Fibroblast of mammary gland (primary cell): ENCODE data around the gene PCARE.

Source experiments
- DNase-seq: peaks from one replicate; pipeline ENCODE4 v3.0.0-alpha.2; 2010; ENCODE audit warnings: low read depth
- H3K4me3 ChIP-seq: 2 replicates; pipeline ENCODE4 v1.5.1; 2011; ENCODE audit warnings: low read depth, mild to moderate bottlenecking, low read length, moderate library complexity; ENCODE audit not compliant: control insufficient read depth
- TF ChIP-seq, protein P1 (sequence below): conservative IDR thresholded peaks from 2 replicates; pipeline ENCODE4 v1.5.1; 2011; ENCODE audit warnings: low read depth, low read length, inconsistent platforms; ENCODE audit not compliant: control insufficient read depth, insufficient read depth

PCARE gene

DNA sequence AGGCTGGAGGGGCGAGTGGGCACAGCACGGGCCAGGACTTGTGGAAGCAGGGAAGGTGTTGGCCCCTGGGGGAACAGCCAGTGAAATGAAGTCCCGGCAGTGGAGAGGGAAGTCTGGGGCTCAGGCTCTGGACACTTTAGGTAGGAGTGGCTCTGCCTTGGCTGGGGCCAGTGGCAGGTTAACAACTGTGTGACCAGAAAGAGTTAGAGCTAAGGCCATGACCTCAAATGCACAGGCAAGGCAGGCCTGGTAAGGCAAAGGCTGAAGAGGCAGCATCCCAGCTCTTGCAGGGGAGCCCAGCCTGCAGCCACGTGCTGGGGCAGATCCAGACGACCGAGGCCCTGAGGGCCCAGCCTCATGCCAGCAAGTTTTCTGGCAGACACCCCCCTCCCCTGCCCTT is 21.5 kb downstream of the PCARE start:
- H3K4me3 ChIP-seq = no peak overlapping the region
- no peak for DNase-seq
- TF ChIP-seq, protein P1, sequence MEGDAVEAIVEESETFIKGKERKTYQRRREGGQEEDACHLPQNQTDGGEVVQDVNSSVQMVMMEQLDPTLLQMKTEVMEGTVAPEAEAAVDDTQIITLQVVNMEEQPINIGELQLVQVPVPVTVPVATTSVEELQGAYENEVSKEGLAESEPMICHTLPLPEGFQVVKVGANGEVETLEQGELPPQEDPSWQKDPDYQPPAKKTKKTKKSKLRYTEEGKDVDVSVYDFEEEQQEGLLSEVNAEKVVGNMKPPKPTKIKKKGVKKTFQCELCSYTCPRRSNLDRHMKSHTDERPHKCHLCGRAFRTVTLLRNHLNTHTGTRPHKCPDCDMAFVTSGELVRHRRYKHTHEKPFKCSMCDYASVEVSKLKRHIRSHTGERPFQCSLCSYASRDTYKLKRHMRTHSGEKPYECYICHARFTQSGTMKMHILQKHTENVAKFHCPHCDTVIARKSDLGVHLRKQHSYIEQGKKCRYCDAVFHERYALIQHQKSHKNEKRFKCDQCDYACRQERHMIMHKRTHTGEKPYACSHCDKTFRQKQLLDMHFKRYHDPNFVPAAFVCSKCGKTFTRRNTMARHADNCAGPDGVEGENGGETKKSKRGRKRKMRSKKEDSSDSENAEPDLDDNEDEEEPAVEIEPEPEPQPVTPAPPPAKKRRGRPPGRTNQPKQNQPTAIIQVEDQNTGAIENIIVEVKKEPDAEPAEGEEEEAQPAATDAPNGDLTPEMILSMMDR = no peak

DNA sequence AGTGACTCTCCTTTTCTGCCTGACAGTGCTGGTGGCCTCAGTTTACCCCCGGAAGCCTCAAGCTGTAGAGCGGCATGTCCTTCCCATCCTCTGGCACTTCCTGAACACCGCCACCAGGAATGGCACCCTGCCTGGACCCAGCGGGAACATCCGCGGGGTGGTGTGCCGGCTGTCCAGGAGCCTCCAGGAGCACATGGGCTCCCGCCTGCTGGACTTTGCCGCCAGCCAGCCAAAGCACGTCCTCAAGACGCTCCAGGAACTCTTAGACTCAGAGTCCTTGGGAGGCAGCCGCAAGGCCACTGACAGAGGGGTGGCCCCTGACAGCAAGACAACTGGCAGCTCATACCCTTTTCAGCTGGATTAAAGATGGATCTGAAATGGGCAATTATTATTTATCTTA is 22.6 kb downstream of the PCARE start:
- no peak overlapping the region for H3K4me3 ChIP-seq
- TF ChIP-seq, protein P1 = no peak
- no peak for DNase-seq

DNA sequence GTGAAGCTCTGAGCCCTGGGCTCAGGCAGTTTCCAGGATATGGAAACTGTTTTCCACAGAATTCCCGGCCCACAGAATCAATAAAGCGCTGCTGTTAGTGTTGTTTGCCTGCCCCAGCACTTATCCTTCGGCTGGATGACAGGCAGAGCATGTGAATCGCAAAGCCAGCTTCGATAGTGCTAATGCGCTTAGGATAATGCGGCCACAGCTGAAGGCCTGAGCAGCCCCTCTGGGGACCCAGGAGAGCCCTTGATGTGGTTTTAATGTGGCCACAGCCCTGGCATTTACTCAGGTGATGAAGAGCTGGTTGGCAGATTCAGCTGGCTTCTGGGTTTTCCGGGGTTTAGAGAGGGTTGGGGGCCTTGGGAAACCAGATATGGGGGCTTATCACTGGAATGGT is 23.7 kb downstream of the PCARE start:
- TF ChIP-seq, protein P1 = no peak
- DNase-seq = no peak
- H3K4me3 ChIP-seq = no peak overlapping the region

DNA sequence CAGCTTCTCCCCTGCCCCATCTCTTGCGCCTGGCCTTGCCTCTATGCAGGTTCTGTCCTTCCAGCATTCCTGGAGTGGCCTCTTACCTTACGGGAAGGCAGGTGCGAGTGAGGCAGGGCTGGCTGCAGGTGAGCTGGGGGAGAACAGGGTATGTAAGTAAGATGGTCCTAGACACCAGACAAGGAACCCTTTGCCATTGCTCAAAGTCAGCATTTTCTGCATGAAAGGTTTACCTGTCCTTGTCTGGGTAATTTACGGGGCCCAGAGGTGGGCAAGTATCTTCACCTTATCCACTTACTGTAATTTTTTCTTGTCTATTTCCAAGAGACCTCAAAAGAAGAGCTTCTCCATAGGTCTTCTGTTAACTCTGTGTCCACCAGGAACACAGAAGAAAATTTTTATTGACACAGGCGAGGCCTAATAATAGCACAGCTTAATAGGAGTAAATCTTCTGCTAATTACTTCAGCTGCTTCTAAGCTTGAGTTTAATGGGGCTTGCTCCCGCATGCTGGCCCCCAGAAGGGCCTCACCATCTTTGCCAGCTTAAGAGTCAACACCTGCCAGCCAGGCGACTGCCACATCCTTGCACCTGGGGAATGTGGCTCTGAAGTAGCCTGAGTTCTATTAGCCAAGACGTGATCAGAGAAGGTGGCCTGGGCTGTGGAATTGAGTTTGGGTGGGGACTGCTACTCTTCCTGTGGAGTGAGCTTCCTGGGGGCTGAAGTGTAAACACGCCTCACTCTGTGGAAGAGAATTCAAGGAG is 27.1 kb downstream of the PCARE start:
- H3K4me3 ChIP-seq = no peak overlapping the region
- DNase-seq = no peak
- TF ChIP-seq, protein P1 = no peak

DNA sequence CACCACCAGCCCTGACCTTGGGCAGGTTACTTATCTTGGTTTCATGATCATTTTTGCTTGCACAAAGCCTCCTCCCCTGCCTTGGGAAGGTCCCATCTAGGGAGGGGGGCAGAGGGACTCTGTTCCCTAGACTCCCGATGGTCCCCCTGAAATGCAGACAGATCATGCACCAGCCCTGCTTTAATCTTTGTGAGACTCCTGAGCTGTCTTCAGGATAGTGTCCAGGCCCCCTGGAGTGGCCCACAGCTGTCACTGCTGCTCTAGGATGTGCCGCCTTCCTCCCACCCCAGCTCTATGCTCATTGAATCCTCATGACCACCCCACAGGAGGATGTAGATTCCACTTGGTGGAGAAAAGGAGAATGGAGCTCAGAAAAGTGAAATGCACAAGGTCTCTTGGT is 28.0 kb downstream of the PCARE start:
- H3K4me3 ChIP-seq = no peak overlapping the region
- TF ChIP-seq, protein P1 = no peak
- DNase-seq = no peak

DNA sequence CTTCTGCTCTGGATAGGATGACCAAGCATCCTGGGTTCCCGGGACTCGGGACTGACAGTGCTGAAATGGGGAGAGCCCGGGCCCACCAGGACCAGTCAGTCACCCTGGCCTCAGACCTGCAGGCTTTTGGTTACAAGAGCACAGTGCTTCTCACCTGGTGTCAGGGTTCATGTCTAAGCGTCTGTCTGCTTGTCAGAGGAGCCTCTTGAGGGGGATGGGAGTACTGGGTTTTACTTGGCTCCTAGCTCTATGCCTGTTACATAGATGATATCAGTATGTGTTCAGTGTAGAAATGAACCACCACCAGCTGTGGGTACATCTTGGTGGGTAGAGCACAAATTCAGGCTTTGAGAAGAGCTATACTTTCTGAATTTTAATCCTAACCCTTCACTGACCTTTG is 29.9 kb downstream of the PCARE start:
- TF ChIP-seq, protein P1 = no peak
- no peak overlapping the region for H3K4me3 ChIP-seq
- DNase-seq = no peak

DNA sequence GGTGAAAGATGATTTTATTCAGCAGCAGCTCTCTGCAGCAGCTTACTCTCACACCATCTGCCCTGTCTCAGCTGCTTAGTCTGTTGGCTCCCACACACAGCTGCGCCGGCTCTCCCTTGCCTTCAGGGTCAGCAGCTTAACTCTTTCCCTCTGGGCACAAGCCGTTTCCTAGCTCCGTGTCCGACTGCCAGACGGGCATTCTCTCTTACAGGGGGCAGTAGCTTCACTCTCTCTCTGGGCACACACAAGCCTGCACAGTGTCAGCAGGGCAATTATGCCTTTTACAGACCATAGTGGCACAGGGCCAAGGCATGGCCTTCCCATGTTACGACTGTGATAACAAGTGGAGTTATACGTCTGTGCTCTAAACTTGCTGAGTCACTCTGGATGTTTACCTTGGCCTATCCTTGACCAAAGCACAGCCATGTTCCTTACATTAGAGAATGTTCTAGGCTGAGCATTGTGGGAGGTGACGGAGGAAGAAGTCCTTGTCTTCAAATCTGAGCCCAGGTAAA is 31.7 kb downstream of the PCARE start:
- TF ChIP-seq, protein P1 = no peak
- peak; percentile 31 for DNase-seq
- no peak overlapping the region for H3K4me3 ChIP-seq
